HepG2 (cell line): ENCODE results near the gene HELB. TPM values are rescaled to one million over a fixed set of nuclear protein-coding genes. Genes with fewer than 3 reads are reported as not detected.
A peak's percentile ranks its signal among the peaks of the same experiment; 100 is the strongest.

Source experiments
- ATAC-seq: fragments of 200-7000 bp; cut with Tn5 transposase; 3 replicates; pipeline ENCODE4 v1.9.1; 2020; ENCODE audit warnings: mild to moderate bottlenecking, moderate library complexity
- Bru-seq: library from RNA; stranded (reverse); fragments of 400-500 nt; gene quantifications from one replicate; lab custom pipeline; 2021; lab: Mats Ljungman, UMichigan
- BruChase-seq, 2 experiments: library from RNA; stranded (reverse); fragments of 400-500 nt; gene quantifications; one replicate each; lab custom pipeline; 2021; lab: Mats Ljungman, UMichigan
- BruUV-seq: library from RNA; stranded (reverse); fragments of 400-500 nt; replicated peaks from 2 replicates; lab custom pipeline; 2021; lab: Mats Ljungman, UMichigan
- CTCF ChIA-PET: fragments of 300-600 bp; formaldehyde crosslinking; extraction: SDS; loops from one replicate; lab custom pipeline; 2021; ENCODE audit warnings: low total read pairs, inconsistent platforms, low intra/inter-chr PET ratio; lab: Yijun Ruan, JAX
- POLR2A ChIA-PET: fragments of 350-600 bp; sonication (Branson Sonifier 250); formaldehyde crosslinking; loops from one replicate; lab custom pipeline; 2020; ENCODE audit warnings: antibody characterized with exemption, inconsistent platforms; lab: Yijun Ruan, JAX
- DNase-seq: peaks from one replicate; pipeline ENCODE4 v3.0.0-alpha.2; 2015; ENCODE audit warnings: low spot score
- FAIRE-seq: peaks from 3 replicates; lab custom pipeline; 2011; peaks lifted over from hg19 to GRCh38; lab: Jason Lieb, UNC
- H2AFZ ChIP-seq: one replicate; pipeline ENCODE4 v1.6.1; 2011; ENCODE audit warnings: low read length, inconsistent platforms
- H3K27ac ChIP-seq: fragments of 300-600 bp; 3 replicates; pipeline ENCODE4 v1.8.0; 2011; ENCODE audit warnings: mixed run types, mild to moderate bottlenecking, mixed read lengths, low read length, inconsistent platforms; ENCODE audit not compliant: insufficient read depth; ENCODE audit errors: extremely low read length
- H3K27me3 ChIP-seq, 2 experiments: fragments of 200-600 bp in 1 of 2; 2 replicates in 1 of 2; 3 replicates in 1 of 2; pipeline versions ENCODE4 v1.6.0 to v1.8.0; 2011; ENCODE audit warnings: low read length in 2 of 2, mild to moderate bottlenecking in 2 of 2, moderate library complexity in 2 of 2, inconsistent platforms in 1 of 2; ENCODE audit not compliant: insufficient read depth in 2 of 2, control insufficient read depth in 1 of 2
- H3K36me3 ChIP-seq, 2 experiments: fragments of 200-600 bp in 1 of 2; replicated peaks in 1 of 2; 2 replicates in 1 of 2; 3 replicates in 1 of 2; pipeline versions ENCODE4 v1.5.1 to v1.8.0; 2011; ENCODE audit warnings: low read length in 2 of 2, inconsistent platforms in 1 of 2; ENCODE audit not compliant: insufficient read depth in 2 of 2, control insufficient read depth in 1 of 2
- H3K4me1 ChIP-seq: 2 replicates; pipeline ENCODE4 v1.5.1; 2012; ENCODE audit warnings: low read length, inconsistent platforms; ENCODE audit not compliant: insufficient read depth
- H3K4me2 ChIP-seq: 2 replicates; pipeline ENCODE4 v1.6.0; 2011; ENCODE audit warnings: low read depth, low read length, inconsistent platforms
- H3K4me3 ChIP-seq, 3 experiments: fragments of 200-600 bp in 1 of 3; sonication (generic), shearing (Covaris generic) in 1 of 3; replicated peaks in 1 of 3; 2 replicates each; pipeline ENCODE4 v1.5.1; 2011 to 2016; ENCODE audit warnings: low read length in 3 of 3, inconsistent platforms in 2 of 3, low read depth in 2 of 3, mild to moderate bottlenecking in 2 of 3, control low read depth in 1 of 3, mixed read lengths in 1 of 3; ENCODE audit not compliant: insufficient read depth in 1 of 3
- H3K79me2 ChIP-seq: one replicate; pipeline ENCODE4 v1.6.1; 2011; ENCODE audit warnings: low read length, inconsistent platforms; ENCODE audit not compliant: insufficient read depth
- H3K9ac ChIP-seq: 2 replicates; pipeline ENCODE4 v1.6.0; 2011; ENCODE audit warnings: mild to moderate bottlenecking, low read depth, low read length, inconsistent platforms; ENCODE audit not compliant: insufficient read depth
- H3K9me3 ChIP-seq: 2 replicates; pipeline ENCODE4 v1.5.1; 2012; ENCODE audit warnings: mild to moderate bottlenecking, low read length
- H4K20me1 ChIP-seq: 2 replicates; pipeline ENCODE4 v1.6.0; 2011; ENCODE audit warnings: inconsistent platforms, mild to moderate bottlenecking, low read length, moderate library complexity; ENCODE audit not compliant: insufficient read depth
- ARID2 ChIP-seq: sonication (generic); formaldehyde crosslinking; IDR thresholded peaks from 2 replicates; pipeline ENCODE4 v1.8.1; 2022; ENCODE audit warnings: mild to moderate bottlenecking, missing genetic modification reagents, borderline replicate concordance
- EHMT2 ChIP-seq: fragments of 200-600 bp; sonication (generic); IDR thresholded peaks from 2 replicates; pipeline ENCODE4 v1.7.0; 2017; ENCODE audit warnings: antibody characterized with exemption, low read depth, low read length, borderline replicate concordance
- HNRNPH1 ChIP-seq: fragments of 200-400 bp; formaldehyde crosslinking; optimal IDR thresholded peaks from 2 replicates; pipeline ENCODE3; 2017; ENCODE audit warnings: mild to moderate bottlenecking, low read depth, low read length
- RELA ChIP-seq: sonication (generic); formaldehyde crosslinking; IDR thresholded peaks from 2 replicates; pipeline ENCODE4 v1.4.0; 2020; ENCODE audit warnings: missing genetic modification reagents
- SRSF1 ChIP-seq: fragments of 200-400 bp; formaldehyde crosslinking; optimal IDR thresholded peaks from 2 replicates; pipeline ENCODE3; 2017; ENCODE audit warnings: mild to moderate bottlenecking, low read depth, low read length, moderate library complexity
- ZFP41 ChIP-seq: sonication (generic); formaldehyde crosslinking; IDR thresholded peaks from 2 replicates; pipeline ENCODE4 v1.4.0; 2020; ENCODE audit warnings: mild to moderate bottlenecking, missing genetic modification reagents, borderline replicate concordance
- ZNF180 ChIP-seq: sonication (generic); formaldehyde crosslinking; IDR thresholded peaks from 2 replicates; pipeline ENCODE4 v1.4.0; 2020; ENCODE audit warnings: low read depth, missing genetic modification reagents, borderline replicate concordance
- ZNF225 ChIP-seq: sonication (generic); formaldehyde crosslinking; IDR thresholded peaks from 2 replicates; pipeline ENCODE4 v1.4.0; 2020; ENCODE audit warnings: mild to moderate bottlenecking, missing genetic modification reagents
- ZNF382 ChIP-seq: sonication (generic); formaldehyde crosslinking; IDR thresholded peaks from 2 replicates; pipeline ENCODE4 v1.5.0; 2020; ENCODE audit warnings: missing genetic modification reagents, mild to moderate bottlenecking, borderline replicate concordance
- ZNF720 ChIP-seq: sonication (generic); formaldehyde crosslinking; IDR thresholded peaks from 2 replicates; pipeline ENCODE4 v1.4.0; 2020; ENCODE audit warnings: missing genetic modification reagents
- WGBS: methylation state at CpG from one replicate; pipeline ENCODE4 v1.1.6; 2017; ENCODE audit warnings: low lambda C conversion rate; 5-methylcytosine and 5-hydroxymethylcytosine counted together
- in situ Hi-C: cut with HindIII; loops from 2 replicates; pipeline ENCODE4 v1.10.0; 2017; ENCODE audit warnings: low pct_unique_long_range_greater_than_20kb; ENCODE audit not compliant: extremely low pct_ligation_motif_present
- intact Hi-C: fragments of 100-400 bp; cut with micrococcal nuclease; formaldehyde crosslinking; loops from one replicate; pipeline ENCODE4 v1.10.0; 2022; ENCODE audit not compliant: unreplicated experiment
- long read RNA-seq, 2 experiments: library from RNA in 1 of 2; library from polyadenylated mRNA in 1 of 2; stranded (forward) in 1 of 2; unstranded in 1 of 2; transcript quantifications; one replicate each; pipeline ENCODE4 v2.0.0, GENCODE V29; 2019 to 2022
- polyA minus RNA-seq, 3 experiments: library from RNA; depleted of rRNA, polyadenylated mRNA; stranded (reverse); fragments of >200 nt; gene quantifications; 2 replicates each; pipeline ENCODE4 v1.2.3, GENCODE V29; 2011; ENCODE audit warnings: low replicate concordance in 1 of 3
- polyA plus RNA-seq, 8 experiments: library from polyadenylated mRNA; depleted of rRNA in 3 of 8; stranded (reverse) in 7 of 8; unstranded in 1 of 8; fragments of >200 nt; fragmentation: Illumina TruSeq in 4 of 8; extraction: Trizol in 4 of 8; gene quantifications; 2 replicates each; pipeline versions ENCODE4 v1.2.1 to v1.2.3, GENCODE V29; 2011 to 2016; ENCODE audit warnings: low read depth in 4 of 8, missing spikeins in 1 of 8, mixed read lengths in 1 of 8; ENCODE audit not compliant: insufficient read depth in 1 of 8
- total RNA-seq, 5 experiments: library from RNA; depleted of rRNA; stranded (reverse); fragments of >200 nt; fragmentation: Illumina TruSeq; extraction: Trizol; gene quantifications; 2 replicates each; pipeline ENCODE4 v1.2.3, GENCODE V29; 2016; ENCODE audit warnings: low read depth in 1 of 5
- TF ChIP-seq, protein P1 (sequence below): IDR thresholded peaks from 2 replicates; pipeline ENCODE4 v1.6.1; 2016; ENCODE audit warnings: missing compliant biosample characterization, missing genetic modification reagents, borderline replicate concordance
- TF ChIP-seq, protein P2 (sequence below): sonication (generic); formaldehyde crosslinking; IDR thresholded peaks from 2 replicates; pipeline ENCODE4 v1.4.0; 2020; ENCODE audit warnings: missing genetic modification reagents, borderline replicate concordance

Gene HELB
- total RNA-seq (2016; rRNA removed; fragmentation: Illumina TruSeq; extraction: Trizol) (3.7 and 4.5 TPM in 2 replicates), polyA plus RNA-seq (2011; rRNA removed) (1.4 and 1.7 TPM in 2 replicates), polyA minus RNA-seq (2011; rRNA and poly(A)+ RNA removed; ENCODE audit: low replicate concordance) (5.1 and 7.0 TPM in 2 replicates), Bru-seq, nascent RNA (percentile 57 among the genes with signal in this experiment), BruChase-seq, experiment 1, labeled RNA remaining after a 6-hour chase (percentile 52 among the genes with signal in this experiment), BruChase-seq, experiment 2, labeled RNA remaining after a 2-hour chase (percentile 55 among the genes with signal in this experiment)
- total RNA-seq (2016; cell fraction: cytosol; rRNA removed; fragmentation: Illumina TruSeq; extraction: Trizol; ENCODE audit: low read depth) = 0.40 and 0.44 TPM in 2 replicates
- total RNA-seq (2016; cell fraction: insoluble cytoplasmic fraction; rRNA removed; fragmentation: Illumina TruSeq; extraction: Trizol) = 3.0 and 4.9 TPM in 2 replicates
- total RNA-seq (2016; cell fraction: membrane; rRNA removed; fragmentation: Illumina TruSeq; extraction: Trizol) = 0.96 and 1.1 TPM in 2 replicates
- 5.6 and 6.5 TPM in 2 replicates for total RNA-seq (2016; cell fraction: nucleus; rRNA removed; fragmentation: Illumina TruSeq; extraction: Trizol)
- 0.67 and 0.96 TPM in 2 replicates for polyA plus RNA-seq (2011; cell fraction: cytosol; rRNA removed)
- 1.9 and 2.0 TPM in 2 replicates for polyA plus RNA-seq (2011; cell fraction: nucleus; rRNA removed)
- 0.64 and 0.81 TPM in 2 replicates for polyA plus RNA-seq (2012)
- polyA plus RNA-seq (2016; cell fraction: cytosol; fragmentation: Illumina TruSeq; extraction: Trizol; ENCODE audit: low read depth) = 0.03 and 0.05 TPM in 2 replicates
- 0.64 and 0.69 TPM in 2 replicates for polyA plus RNA-seq (2016; cell fraction: insoluble cytoplasmic fraction; fragmentation: Illumina TruSeq; extraction: Trizol; ENCODE audit: low read depth)
- 0.07 and 0.10 TPM in 2 replicates for polyA plus RNA-seq (2016; cell fraction: membrane; fragmentation: Illumina TruSeq; extraction: Trizol; ENCODE audit: low read depth)
- 1.3 TPM in 2 replicates for polyA plus RNA-seq (2016; cell fraction: nucleus; fragmentation: Illumina TruSeq; extraction: Trizol; ENCODE audit: insufficient read depth, low read depth)
- 2.3 and 2.4 TPM in 2 replicates for polyA minus RNA-seq (2011; cell fraction: cytosol; rRNA and poly(A)+ RNA removed)
- polyA minus RNA-seq (2011; cell fraction: nucleus; rRNA and poly(A)+ RNA removed) = 24.2 and 25.5 TPM in 2 replicates
- long read RNA-seq, experiment 1, partial matches to known transcripts = 0 of 1 reads
- long read RNA-seq, experiment 1, other reads (novel, unspliced or antisense) = 1 of 1 reads
- long read RNA-seq, experiment 2, full-length matches to known transcripts = 1 of 2 reads
- long read RNA-seq, experiment 2, partial matches to known transcripts = 0 of 2 reads
- long read RNA-seq, experiment 2, other reads (novel, unspliced or antisense) = 1 of 2 reads

DNA sequence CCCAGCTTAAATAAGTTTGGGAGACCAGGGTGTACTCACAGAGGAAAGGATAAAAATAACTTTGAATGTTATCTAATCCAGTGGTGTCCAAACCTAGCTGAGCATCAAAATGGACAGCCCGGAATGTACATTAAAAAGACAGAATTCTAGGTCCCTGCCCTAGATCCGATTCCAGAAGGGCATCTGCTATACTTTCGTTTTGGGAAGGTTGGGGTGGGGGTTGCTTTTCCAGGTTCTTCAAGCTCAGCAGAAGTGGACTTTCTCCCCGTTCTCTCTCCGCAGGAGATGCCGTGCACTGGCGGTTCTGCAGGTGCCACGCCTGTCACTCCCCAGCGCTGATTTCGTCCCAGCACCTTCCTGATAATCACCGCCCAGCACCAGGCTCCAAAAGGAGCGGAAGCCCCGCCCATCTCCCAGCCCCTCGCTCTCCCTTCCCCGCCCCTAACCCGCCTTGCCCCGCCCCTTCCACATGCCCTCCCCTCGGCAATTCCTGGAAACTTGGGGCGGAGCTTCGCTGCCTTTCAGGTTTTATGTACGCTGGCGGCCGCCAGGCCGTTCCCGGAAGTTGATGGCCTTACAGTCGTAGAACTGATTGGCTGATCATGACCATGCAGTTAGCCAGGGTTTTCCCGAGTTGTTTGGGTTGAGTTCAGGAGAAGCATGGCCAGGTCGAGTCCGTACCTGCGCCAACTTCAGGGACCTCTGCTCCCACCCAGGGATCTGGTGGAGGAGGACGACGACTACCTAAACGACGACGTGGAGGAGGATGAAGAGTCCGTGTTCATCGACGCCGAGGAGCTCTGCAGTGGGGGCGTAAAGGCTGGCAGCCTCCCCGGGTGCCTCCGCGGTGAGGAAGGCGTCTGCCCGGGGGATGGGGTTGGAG lies at the start of gene HELB:
Gene HELB (plus strand): TSS at position 550 of the 883 bp plus-strand sequence. CDS start 111 bp downstream, at position 661.
- Histone ChIP-seq H3K4me3 (peak within 1 kb of the TSS; percentile 75 to 89 (median 77)), H3K36me3 (no peaks in the 10 kb centered on the region), H3K4me2 (peak within 1 kb of the TSS; percentile 89), H3K9me3 (no peaks in the 10 kb centered on the region), H2AFZ (peak within 1 kb of the TSS; percentile 91), H3K4me1 (peaks cover 25% of the 10 kb centered on the region), H3K79me2 (no peaks in the 10 kb centered on the region), H3K27ac (peak within 1 kb of the TSS; percentile 65), H3K9ac (peak within 1 kb of the TSS; percentile 78), H4K20me1 (no peaks in the 10 kb centered on the region), H3K27me3 (0 out of 5 replicates have a peak, but pooled peaks cover 0 to 5% of the 10 kb centered on the region in 2 experiments)
- DNase-seq (peak; percentile 96), ATAC-seq (peak; percentile 99), FAIRE-seq (peak; percentile 96)
- BruUV-seq = no TSS peak
- CTCF ChIA-PET = no interaction called here
- POLR2A ChIA-PET = interaction anchor here (0.6 to 1.6 kb wide), 8 partner anchors 8 to 133 kb away, joined by 3 to 17 read pairs (median 3); partner anchors contain the start of gene TMBIM4
- in situ Hi-C loops = no loop called here
- intact Hi-C loops = no loop called here
- 1% methylated on average over 28 of the region's 45 CpGs for WGBS
- TF ChIP-seq SRSF1 = no peak
- TF ChIP-seq RELA (CRISPR knock-in tag) = no peak; the same call in 1 of the 2 replicates
- 0 out of 2 replicates have a peak, but pooled peaks have one; percentile 63 for TF ChIP-seq ZNF225 (CRISPR knock-in tag)
- TF ChIP-seq, protein P1, sequence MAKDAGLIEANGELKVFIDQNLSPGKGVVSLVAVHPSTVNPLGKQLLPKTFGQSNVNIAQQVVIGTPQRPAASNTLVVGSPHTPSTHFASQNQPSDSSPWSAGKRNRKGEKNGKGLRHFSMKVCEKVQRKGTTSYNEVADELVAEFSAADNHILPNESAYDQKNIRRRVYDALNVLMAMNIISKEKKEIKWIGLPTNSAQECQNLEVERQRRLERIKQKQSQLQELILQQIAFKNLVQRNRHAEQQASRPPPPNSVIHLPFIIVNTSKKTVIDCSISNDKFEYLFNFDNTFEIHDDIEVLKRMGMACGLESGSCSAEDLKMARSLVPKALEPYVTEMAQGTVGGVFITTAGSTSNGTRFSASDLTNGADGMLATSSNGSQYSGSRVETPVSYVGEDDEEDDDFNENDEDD (CRISPR knock-in tag) = no peak
- TF ChIP-seq ZNF180 (CRISPR knock-in tag) = no peak
- TF ChIP-seq ZNF720 (CRISPR knock-in tag) = no peak
- no peak for TF ChIP-seq HNRNPH1
- no peak for TF ChIP-seq ZFP41 (CRISPR knock-in tag)
- peak; percentile 66; the same call in 1 of the 2 replicates for TF ChIP-seq EHMT2
- TF ChIP-seq, protein P2, sequence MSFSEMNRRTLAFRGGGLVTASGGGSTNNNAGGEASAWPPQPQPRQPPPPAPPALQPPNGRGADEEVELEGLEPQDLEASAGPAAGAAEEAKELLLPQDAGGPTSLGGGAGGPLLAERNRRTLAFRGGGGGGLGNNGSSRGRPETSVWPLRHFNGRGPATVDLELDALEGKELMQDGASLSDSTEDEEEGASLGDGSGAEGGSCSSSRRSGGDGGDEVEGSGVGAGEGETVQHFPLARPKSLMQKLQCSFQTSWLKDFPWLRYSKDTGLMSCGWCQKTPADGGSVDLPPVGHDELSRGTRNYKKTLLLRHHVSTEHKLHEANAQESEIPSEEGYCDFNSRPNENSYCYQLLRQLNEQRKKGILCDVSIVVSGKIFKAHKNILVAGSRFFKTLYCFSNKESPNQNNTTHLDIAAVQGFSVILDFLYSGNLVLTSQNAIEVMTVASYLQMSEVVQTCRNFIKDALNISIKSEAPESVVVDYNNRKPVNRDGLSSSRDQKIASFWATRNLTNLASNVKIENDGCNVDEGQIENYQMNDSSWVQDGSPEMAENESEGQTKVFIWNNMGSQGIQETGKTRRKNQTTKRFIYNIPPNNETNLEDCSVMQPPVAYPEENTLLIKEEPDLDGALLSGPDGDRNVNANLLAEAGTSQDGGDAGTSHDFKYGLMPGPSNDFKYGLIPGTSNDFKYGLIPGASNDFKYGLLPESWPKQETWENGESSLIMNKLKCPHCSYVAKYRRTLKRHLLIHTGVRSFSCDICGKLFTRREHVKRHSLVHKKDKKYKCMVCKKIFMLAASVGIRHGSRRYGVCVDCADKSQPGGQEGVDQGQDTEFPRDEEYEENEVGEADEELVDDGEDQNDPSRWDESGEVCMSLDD (CRISPR knock-in tag) = no peak
- TF ChIP-seq ARID2 = no peak
- no peak for TF ChIP-seq ZNF382 (CRISPR knock-in tag)
